Stimulated activated CD4-positive, alpha-beta T cell treated with anti-CD3 and anti-CD28 coated beads, Interleukin-1b, Interleukin-23, amount 100 ng/mL, for 4 hours (primary cell): Measurements from ENCODE around the gene SH3BP5L.

Experiments
- DNase-seq, 2 donors: peaks; one replicate each; pipeline ENCODE4 v3.0.0-alpha.2; 2020; ENCODE audit warnings: low read depth in 2 of 2

Gene SH3BP5L

DNA sequence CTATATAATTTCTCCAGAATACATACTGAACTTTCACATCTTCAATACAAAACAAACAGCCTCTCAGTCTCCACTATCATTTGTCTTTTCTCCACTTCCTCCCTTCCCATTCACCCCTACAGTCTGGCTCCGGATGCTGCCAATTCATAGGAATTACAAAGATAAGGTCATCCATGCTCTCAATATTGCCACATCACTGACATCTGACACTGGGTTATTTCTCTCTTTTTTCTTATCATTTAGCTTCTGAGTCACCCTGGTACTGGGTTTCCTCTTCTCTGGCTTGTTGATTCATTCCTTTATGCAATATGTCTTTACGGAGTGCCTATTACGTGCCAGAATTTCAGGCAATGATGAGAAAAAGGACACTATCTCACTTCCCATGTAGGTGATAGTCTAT, 3.1 kb upstream of the SH3BP5L start:
- DNase-seq = no peak

DNA sequence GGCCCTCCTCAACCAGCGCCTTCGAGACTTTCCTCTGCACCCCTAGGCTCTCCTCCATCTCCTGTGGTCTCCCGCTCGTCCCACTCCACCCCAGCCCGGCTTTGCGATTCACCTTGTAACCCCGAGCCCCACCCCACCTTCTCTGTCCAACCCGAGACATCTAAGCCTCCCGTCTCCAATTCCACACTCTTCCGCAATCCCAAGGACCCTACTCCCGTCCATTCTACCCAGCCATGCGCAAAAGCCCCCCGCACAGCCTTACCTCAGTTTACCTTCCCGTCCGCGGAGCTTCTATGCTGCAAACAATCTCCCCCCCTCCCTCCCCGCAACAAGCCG, 174 bp downstream of the SH3BP5L start:
- DNase-seq = no peak

DNA sequence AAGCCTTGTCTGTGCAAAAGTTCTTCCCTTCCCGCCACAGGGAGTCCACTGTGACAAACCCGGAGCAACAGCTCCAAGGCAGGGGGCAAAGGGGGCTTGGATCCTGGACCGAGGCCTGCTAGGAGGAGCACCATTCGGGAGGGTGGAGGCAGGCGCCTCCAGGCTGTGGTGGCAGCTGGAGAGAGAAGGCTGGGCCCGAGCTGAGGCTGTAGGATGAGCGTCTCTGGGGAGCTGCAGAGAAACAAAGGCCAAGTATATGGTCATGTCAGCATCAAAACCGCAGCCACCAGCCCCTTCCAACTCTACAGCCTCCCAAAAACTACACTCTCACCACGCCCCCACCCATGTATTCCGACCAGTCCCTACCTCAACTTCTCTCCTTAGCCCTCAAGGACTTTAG, 579 bp downstream of the SH3BP5L start:
- DNase-seq = no peak

DNA sequence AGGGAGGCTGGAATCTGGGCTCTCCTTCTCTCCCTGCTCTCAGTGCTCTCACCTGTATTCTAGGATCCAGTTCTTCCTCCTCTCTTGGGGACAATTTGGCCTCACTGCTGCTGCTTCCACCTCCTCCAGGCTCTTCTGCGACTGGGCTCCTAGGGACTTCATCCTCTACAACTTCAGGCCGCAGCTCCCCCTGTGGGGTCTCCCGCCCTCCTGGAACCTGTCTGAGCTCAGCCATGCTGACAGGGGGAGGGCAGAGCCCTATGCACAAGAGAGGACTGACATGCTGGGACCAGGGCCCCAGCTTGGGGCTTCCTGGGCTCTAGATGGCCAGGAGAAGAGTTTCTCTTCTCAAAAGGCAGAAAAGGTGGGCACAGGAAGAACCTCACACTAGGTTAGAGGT, 1.0 kb downstream of the SH3BP5L start:
- no peak for DNase-seq

DNA sequence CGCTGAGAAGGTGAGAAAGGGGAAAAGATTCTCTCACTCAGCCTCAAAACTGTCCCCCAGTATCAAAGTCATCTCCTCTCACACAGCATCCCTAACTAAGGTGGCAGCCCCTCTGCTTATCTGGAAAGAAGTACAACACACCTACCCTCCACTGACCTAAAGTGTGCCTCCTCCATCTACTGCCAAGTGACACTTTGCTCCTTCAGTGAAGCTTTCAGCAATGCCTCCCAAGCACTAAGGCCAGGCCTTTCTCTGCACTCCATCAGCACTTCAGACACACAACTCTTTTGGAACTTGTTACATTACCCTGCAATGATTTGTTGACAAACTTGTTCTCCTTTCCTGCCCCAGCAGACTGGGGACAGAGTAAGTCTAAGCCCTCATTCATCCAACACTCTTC, 1.4 kb downstream of the SH3BP5L start:
- DNase-seq = no peak

DNA sequence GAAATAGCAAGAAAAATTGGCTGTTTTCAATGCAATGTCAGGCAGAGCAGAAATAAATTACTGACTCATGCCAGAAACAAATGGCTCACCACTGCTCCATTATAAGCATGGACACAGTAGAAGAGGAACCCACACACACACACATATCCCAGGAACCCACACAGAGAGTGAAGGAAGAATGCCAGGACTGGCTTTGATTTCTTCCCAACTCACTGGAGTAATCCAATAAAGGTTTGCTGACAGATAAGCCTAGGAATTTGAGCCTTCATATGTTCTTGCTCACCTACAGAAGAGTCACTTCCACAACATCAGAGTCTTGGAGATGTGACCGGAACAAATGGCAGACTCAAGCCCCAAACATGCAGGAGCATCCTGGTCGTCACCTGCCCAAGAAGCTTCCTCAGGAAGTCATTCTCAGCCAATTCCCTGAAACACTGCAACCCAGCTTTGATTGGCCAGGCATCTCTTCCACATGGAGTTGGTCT, 2.2 kb downstream of the SH3BP5L start:
- DNase-seq = no peak

DNA sequence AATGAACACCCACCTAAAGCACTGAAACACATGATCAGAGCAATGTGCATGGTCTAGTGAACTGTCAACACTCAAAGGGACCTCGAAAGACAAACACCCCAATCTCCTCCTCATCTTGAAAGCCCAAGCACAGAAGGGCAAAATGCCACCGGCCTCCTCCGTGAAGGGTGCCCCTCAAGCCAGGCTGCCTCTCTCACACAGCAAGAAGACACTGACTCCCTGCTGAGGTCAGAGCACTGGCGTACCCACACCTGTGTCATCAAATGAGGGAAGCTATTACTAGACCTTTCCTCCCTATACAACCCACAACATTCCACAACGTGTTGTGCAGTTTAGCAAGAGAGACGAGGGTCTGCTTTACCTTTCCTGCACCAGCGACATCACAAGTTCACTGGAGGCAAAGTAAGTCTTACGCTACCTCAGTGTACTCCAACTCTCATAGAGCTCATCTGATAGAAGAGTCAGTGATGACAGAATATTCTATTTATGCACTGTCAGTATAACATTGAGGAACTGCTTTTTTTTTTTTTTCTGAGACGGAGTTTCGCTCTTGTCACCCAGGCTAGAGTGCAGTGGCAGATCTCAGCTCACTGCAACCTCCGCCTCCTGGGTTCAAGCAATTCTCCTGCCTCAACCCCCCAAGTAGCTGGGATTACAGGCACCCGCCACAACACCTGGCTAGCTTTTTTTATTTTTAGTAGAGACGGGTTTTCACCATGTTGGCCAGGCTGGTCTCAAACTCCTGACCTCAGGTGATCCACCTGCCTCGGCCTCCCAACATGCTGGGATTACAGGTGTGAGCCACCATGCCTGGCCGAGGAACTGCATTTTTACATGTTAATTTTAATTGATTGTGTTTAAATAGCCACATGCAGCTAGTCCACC, 3.3 kb downstream of the SH3BP5L start:
- DNase-seq = no peak

DNA sequence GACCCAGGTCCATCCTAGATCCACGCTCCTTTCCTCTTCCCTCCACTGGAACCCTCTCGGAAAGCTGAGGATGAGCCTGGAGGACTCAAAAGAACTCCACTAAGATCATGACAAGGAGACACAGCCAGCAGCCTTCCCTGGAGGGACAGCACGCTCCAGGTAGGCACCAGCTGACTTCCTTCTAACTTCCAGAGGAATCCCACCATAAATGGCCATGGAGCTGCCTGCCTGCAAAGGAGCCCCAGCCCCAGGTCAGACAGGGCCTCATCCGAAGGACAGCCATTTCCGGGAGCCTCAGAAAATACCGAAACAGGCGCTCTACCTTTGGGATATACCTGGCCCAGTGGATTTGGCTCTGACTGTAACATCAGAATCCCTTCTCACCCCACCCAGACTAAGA, 4.1 kb downstream of the SH3BP5L start:
- DNase-seq = no peak

DNA sequence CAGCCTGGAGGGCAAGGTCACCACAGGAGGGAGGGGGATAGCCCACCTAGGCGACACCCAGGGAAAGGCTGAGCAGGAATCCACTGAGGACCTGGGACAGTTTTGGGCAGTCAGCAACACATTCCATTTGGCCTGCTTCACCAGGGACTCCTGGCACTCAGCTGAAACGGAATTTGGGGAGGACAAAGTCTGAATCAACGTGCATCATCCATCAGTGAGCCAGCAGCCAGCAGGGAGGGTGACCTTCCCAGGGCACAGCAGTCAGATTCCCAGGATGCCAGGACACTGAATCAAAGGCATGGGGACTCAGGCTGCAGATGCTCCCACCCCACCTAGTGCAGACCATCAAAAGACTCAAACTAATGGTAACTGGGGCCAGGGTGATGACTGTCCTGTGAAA, 4.6 kb downstream of the SH3BP5L start:
- DNase-seq = no peak

DNA sequence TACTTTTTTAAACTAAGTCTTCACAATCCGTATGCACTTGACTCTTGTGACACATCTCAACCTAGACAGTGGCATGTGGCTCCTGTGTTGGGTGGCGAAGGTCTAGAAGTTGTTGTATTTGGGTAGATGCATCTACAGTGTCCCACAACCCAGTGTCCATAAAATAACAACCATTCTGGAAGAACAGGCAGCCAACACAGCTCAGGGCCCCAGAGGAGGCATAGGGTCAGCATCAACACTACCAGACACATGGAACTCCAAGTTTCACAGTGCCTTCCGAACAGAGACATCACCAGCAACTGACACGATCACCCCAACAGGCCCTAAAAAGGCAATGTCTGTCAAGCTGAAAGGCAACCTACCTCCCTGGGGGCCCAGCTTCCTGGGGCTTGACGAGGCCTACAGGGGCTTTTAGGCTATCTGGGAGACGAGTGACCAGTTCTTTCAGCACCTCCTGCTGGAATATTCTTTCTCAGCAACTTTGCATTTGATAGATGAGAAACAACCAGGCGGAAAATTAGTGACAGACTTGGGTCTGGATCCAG, 5.6 kb downstream of the SH3BP5L start:
- DNase-seq = no peak

DNA sequence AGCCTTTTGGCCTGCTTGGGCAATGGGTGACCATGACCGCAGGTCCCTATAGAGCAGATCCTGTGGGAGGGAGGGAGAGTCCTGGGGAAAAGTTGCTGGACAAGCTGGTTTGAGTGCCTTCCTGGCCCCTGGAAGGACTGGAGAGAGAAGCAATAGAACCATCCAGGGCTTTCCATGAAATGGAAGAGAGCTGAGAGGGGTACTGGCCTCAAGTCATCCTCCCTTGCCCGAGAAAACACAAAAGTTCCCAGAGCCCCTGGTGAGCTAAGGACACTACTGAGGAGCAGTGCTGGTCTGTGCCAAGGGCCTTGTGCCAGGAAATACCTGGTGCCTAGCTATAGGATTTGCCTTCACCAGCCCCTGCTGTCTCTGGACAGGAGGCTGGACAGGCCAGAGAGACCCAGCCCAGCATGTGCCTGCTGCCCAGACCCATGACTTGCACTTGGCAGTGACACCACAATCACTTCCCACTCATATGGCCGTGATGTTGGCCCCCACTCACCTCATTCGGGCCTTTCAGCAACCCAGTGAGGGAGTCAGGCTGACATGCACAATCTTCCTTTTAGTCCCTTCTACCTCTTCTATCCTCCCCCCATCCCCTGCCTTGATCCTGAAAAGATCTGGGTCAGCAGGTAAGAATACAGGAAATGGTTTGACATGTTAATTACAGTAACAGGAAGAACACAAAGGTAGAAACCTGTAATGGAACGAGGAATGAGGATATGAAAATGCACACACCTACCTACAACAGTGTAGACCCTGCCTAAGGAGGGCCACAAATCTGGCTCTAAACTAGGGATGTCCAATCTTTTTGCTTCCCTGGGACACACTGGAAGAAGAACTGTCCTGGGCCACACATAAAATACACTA, 7.0 kb downstream of the SH3BP5L start:
- DNase-seq = no peak

DNA sequence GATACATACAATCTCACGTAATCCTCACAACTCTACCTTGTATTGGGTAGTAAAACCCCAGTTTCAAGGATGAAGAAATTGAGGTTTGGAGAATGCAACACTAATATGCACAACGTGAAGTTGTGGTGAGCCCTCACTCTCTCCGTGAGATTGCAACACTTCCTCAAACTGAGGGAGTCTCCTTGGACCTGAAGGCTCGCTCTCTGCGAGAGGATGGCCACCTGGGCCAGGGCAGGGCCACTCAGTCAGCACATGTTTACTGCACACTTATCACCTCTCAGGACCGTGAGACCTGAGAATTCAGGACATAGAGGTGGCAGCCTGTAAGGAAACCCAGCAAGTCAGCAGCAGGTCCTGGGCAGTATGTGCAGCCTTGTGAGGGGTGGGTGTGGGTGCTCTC, 8.7 kb downstream of the SH3BP5L start:
- no peak for DNase-seq

DNA sequence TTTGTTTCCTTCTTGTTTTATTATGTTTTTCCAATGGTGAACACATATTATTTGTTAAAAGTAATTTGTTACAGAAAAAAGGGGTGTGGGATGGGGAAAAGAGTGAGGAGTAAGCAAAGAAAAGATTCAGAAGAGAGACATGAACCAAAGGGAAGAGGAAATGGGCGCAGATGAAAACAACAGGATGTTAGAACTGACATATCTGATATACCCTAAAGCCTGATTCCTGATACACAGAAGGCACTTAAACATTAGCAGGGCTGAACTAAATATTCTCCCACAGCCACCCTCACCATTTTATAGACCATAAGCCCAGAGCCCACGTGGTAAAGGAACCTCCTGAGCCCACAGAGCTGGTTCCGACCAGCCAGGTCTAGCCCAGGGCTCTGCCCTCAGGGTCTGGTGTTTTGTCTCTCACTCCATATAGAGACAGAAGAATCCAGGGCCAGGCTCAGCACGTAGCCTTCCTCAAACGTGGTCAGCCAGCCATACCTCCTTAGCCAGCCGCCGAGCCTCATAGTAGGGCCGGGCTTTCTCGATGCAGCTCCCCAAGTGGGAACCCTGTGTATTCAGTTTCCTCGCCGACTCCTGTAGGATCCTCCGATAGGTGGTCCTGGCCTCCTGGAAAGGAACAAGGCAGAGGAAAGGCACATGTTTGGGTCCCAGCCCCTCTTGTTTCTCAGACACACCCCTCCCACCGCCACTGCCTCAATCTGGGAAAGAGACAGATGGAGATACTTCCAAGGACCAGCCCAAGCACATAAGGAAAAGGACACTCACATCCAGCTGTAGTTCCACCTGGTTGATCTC, 9.5 kb downstream of the SH3BP5L start:
- no peak for DNase-seq

DNA sequence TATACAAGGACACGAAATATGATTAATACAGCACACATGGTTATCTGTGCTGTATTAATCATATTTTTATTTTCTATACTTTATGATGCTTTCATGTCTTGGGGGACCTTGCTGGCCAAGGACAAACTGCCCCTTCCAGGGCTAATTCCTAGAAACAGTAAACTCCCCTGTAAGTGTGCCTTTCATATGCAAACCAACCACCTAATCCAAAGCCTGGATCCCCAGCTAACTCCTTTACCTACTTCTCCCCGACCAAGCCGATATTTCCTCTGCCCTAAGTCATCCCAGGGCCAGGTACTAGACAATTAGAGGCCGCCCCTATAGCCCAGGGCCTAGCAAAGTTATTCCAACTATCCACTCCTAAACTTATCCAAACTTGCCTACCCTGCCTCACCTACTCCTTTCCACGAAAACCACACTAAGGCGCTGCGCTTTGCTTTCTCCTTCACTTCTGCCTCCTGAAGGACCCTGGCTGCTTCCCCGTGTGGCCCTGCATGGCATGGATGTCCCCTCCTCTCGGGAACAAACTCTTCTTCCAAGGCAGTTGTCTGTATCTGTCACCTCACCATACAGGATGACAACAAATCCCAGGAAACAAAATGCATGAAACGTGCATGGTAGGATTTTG, 10.2 kb downstream of the SH3BP5L start:
- no peak for DNase-seq

DNA sequence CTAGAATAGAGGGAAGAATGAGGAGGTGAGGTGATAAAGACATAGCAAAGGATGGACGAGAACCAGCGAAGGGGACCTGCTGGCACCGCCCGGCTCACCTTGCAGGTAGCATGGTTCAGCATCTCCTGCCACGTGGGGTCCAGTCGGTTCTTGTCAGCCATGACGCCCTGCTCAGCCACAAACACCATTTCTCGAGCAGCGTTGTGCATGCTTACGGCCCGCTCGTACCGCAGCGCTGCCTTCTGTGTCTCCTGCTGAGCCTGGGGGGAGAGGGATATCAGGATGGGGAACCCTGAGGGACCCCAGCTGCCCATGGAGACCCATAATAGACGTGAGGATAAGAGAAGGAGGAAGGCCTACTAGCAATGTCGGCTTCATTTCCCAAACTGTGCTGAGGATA, 11.4 kb downstream of the SH3BP5L start:
- no peak for DNase-seq

DNA sequence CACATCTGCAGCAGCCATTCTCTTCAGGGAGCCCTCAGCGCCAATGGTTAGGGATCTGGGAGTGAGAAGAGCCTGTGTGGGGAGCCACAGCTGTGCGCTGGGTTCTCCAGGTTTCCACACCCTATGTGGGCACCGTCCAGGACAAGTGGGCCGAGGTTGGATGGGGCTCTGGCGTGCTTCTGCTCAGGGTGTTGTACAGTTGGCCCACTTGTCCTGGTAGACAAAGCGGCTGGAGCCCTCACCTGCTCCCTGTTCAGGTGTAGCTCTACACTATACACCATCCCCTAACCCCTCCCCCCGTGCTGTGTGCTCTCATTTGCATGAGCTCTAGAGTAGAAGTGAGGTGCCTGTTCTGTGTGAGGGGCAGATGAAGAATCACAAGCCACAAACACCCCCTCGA, 12.2 kb downstream of the SH3BP5L start:
- DNase-seq = no peak

DNA sequence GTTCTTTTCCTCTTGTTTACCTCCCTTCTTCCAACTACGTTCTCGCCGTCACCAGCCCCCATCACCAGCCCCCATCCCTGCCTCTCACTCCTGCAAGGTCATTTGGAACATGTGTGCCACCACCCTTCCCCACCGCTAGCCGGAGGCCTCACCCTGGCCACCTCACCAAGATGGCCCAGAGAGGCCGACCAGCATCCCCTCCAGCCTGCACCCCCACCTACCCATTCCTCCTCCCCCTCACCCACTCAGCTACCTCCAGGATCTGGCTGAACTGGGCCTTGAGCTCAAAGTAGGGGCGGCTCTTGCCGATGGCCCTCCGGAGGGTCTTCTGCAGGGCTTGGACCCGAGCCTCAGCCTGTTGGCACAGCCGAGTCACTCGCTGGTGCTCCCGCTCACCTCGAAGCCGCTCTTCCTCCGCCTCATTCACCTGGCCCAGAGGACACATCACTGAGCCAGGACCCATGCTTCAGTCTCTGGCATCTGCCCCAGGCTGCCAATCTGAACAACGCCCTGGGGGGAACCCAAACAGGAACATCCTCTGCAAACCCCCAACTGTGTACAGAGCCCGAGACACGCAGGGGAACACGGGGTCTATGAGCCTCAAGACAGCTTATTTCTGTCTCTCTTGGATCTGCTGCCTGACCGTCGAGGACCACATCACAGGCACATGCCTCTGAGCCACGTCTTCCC, 12.8 kb downstream of the SH3BP5L start:
- DNase-seq = no peak

DNA sequence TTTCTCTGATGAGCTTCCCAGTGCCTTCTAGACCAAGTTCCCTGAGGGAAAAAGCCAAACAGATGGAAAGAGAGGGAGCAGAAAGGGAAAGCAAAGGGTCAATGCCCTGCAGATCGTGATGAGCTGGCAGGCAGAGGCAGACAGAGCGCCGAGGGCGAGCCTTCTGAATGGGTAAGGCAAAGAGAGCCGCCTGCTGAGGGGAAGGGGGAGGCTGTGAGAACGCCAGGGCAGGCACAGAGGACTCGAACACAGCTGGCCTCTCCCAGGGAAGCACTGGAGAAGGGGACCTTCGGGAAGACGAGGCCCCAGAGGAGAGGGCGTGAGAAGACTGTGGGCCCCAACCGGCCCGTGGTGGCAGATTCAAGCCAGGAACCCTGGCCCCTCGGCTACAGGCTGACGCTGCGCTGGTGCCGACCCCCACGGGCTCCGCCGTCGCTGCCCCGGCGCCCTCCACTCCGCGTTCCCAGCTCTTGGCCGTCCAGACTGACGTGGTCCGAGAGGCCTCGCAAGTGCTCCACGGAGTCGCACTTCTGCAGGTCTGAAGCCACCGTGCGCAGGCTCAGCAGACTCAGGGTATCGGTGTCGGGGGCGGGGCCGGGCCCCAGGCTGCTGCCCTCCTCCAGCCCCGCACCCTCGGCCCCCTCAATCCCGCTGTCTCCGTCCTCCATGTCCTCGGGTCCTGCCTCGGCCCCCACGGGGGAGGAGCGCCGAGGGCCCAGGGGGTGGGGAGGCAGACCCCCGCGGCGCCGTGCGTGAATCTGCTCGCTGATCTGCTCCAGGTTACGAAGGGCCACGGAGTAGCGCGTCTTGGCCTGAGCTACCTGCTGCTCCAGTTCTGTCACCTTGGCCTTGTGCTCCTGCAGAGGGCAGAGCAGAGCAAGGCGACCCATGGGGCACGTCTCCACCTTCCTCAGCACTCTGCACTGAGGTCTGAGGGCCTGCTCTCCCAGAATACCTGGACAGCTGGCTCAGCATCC, 13.9 kb downstream of the SH3BP5L start:
- DNase-seq = no peak

DNA sequence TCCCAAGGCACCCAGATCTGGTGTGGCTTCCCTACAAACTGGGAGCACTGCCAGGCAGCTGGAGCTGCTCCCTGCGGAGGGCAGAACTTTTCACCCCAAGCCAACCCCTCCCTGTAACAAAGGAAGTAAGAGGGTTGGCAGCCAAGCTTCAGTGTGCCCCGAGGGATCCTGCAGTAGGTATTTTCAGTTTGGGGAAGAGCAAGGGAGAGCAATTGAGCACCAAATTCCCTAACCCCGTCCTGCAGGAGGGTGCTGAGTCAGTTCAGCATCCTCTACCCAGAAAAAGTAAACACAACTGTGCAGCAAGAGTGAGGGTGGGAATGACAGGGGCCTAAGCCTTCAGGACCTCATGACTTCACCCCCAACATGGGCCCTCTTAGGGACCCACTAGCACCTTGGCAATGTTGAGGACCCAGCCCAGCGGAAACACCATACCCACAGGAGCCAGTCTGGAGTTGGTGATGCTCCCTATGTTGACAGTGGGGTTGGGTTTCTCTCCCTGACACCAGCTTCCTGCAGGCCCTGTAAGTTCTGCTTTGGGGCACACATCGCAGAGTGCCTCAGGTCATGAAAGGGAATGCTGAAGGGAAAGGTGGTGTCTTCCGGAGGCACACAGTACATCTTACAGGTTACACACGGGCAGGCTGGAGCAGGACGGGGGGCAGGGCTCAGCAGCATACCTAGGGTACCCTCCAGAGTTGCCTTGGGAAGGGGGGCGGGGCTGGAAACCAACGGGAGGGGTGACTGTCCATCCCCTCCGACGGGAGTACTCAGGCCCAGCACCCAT, 14.8 kb downstream of the SH3BP5L start:
- no peak for DNase-seq
